GM21723 (cell line): Measurements from ENCODE around the gene UBQLN4.
"Not testable (repeated sequence)": the region's sequence is repeated elsewhere in the genome, so short reads cannot be mapped to it uniquely, and the experiment has no call there.

Source experiments
- ATAC-seq: cut with Tn5 transposase; IDR thresholded peaks from one replicate; pipeline ENCODE4 v1.9.1; 2021; ENCODE audit warnings: mild to moderate bottlenecking, moderate library complexity; ENCODE audit not compliant: unreplicated experiment

UBQLN4 gene

GRCh38 chr1:156062189-156062588, 8.6 kb upstream of the UBQLN4 start:
- ATAC-seq, result no peak

GRCh38 chr1:156060937-156061636, 7.5 kb upstream of the UBQLN4 start, which contains the start of gene RAB25:
TSS of gene RAB25 (plus strand) at chr1:156061160. CDS start at chr1:156061401, 241 bp downstream.
- ATAC-seq, result no peak

- ATAC-seq, result no peak
These were observed 2.8 kb upstream of the UBQLN4 start for GRCh38 chr1:156056326-156056849.

- no peak for ATAC-seq
These were observed 1.9 kb upstream of the UBQLN4 start for GRCh38 chr1:156055281-156056048.

- ATAC-seq, result peak; percentile 77
These were observed 1.1 kb upstream of the UBQLN4 start, which contains the start of gene LAMTOR2 for GRCh38 chr1:156054500-156055280. TSS of gene LAMTOR2 (plus strand) at chr1:156054782. CDS start at chr1:156054890, 108 bp downstream.

GRCh38 chr1:156052862-156053767, 483 bp downstream of the UBQLN4 start:
- no peak for ATAC-seq

- no peak for ATAC-seq
These were observed 2.4 kb downstream of the UBQLN4 start for GRCh38 chr1:156051011-156051725.

GRCh38 chr1:156050376-156050775, 3.2 kb downstream of the UBQLN4 start:
- ATAC-seq, result no peak

- no peak for ATAC-seq
These were observed 4.8 kb downstream of the UBQLN4 start for GRCh38 chr1:156048663-156049258.

GRCh38 chr1:156045076-156045475, 8.5 kb downstream of the UBQLN4 start:
- ATAC-seq, result no peak

- ATAC-seq, result no peak
These were observed 10.8 kb downstream of the UBQLN4 start for GRCh38 chr1:156042828-156043227.

- not testable (repeated sequence) for ATAC-seq
These were observed 18.6 kb downstream of the UBQLN4 start for GRCh38 chr1:156034991-156035390.

- ATAC-seq, result no peak
These were observed 20.6 kb downstream of the UBQLN4 start for GRCh38 chr1:156033011-156033410.

GRCh38 chr1:156026588-156026987, 27.0 kb downstream of the UBQLN4 start:
- ATAC-seq, result no peak

- no peak for ATAC-seq
These were observed 27.7 kb downstream of the UBQLN4 start for GRCh38 chr1:156025876-156026275.

GRCh38 chr1:156024801-156025200, 28.8 kb downstream of the UBQLN4 start:
- ATAC-seq, result no peak

GRCh38 chr1:156021954-156022353, 31.6 kb downstream of the UBQLN4 start:
- ATAC-seq, result no peak

GRCh38 chr1:156021093-156021428, 32.5 kb downstream of the UBQLN4 start:
- ATAC-seq, result no peak
